ENCODE results near the gene ORMDL2.

ORMDL2 gene, protein sequence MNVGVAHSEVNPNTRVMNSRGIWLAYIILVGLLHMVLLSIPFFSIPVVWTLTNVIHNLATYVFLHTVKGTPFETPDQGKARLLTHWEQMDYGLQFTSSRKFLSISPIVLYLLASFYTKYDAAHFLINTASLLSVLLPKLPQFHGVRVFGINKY

DNA sequence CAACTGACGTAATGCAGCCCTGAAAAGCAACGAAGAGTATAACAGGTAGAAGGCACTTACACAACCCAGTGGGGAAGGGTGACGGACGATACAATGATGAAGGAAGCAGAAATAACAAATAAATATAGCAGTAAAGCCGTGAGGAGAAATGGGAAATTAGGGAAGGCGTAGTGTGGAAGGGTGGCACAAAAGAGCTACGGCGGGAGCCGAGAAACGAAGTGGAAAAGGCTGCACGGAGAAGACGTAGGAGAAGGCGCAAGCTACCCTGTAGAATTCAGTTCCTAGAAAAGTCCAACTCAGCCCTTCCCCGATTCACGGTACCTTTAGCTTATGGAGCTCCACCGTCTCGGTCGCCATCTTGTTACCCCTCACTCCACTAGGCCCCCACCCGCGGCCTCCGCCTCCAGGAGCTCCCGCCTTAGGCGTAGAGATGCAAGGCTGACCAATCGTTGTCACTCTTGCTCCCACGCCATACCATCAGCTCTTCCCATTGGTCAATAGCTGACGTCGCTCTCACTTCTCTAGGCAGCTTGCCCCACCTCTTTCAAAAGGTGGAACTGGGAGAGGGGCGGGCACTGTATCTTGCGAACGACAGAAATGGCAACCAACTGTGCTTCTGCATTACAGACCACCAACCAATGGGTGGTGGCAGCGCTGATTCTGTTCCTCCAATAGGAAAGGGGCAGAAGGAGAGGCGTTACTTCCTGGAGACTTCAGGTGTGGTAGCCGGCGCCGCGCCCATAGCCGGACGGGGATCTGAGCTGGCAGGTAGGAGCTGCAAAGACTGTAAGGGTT lies at the start of gene ORMDL2, which contains the start of gene SARNP:
Gene ORMDL2 (plus strand): TSS at position 697 of the 795 bp plus-strand sequence. CDS start 959 bp downstream, outside the sequence.
Gene SARNP (minus strand): TSS at position 380 of the 795 bp plus-strand sequence. CDS start 23 bp downstream, at position 357.
- Histone ChIP-seq H3K4me1 (peaks cover 27% of the 10 kb centered on the region), H3K9me3 (no peaks in the 10 kb centered on the region), H3K36me3 (replicated peaks) (peaks cover 47% of the 10 kb centered on the region), H3K4me3 (peak within 1 kb of the TSS; percentile 75), H3K27me3 (ENCODE audit: low read depth) (no peaks in the 10 kb centered on the region)
- in situ Hi-C loops (cut with MboI; ENCODE audit: low sequenced_read_pairs) = loop anchor here (5.0 kb wide), 1 partner anchor 110 kb away; the partner anchor contains the start of gene PYM1
- DNase-seq (ENCODE audit: low spot score in 2 of 2) = peak; percentile 98 to 100

DNA sequence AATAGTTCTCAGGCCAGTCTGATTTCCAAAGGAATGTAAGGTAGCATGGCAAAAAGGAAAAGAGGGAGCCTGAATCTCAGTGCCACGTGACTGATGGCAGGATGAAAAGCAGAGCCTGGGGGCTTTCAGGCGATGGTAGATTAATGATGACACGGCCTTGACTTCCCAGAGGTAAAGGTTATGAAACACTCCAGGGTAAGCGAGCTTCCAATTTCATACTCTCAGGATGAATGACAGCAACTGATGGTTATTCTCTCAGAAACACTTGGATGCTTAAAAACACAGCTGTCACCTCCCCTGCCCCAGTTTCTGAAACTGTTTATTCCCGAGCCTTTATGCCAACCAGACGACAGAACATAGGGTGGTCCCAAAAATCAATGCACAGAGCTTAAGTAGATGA lies 46.1 kb upstream of the ORMDL2 start:
- H3K4me3 ChIP-seq = no peak overlapping the region
- H3K27me3 ChIP-seq (ENCODE audit: low read depth) = no peaks in the 10 kb centered on the region
- H3K4me1 ChIP-seq = no peaks in the 10 kb centered on the region
- no peaks in the 10 kb centered on the region for H3K9me3 ChIP-seq
- DNase-seq (ENCODE audit: low spot score in 2 of 2) = no peak
- peaks cover 43% of the 10 kb centered on the region for H3K36me3 ChIP-seq (replicated peaks)
- in situ Hi-C loops (cut with MboI; ENCODE audit: low sequenced_read_pairs) = no loop called here

DNA sequence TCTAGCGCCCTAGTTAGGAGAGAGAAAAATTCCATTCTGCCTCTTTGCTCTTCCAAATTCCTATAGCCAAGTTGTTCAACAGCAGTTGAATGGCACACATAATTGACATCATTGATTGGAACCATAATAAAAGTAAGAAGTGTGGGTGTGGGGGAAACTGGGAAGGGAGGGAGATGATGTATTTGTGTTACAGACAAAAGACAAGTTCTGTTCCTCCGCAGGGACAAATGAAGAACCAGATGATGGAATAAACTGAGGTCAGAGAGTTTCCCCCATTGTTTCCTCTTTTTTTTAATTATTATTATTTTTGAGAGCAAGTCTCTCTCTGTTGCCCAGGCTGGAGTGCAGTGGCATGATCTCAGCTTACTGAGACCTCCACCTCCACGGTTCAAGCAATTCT lies 40.0 kb upstream of the ORMDL2 start:
- Histone ChIP-seq H3K9me3 (no peaks in the 10 kb centered on the region), H3K4me1 (no peaks in the 10 kb centered on the region), H3K4me3 (no peak overlapping the region), H3K27me3 (ENCODE audit: low read depth) (no peaks in the 10 kb centered on the region), H3K36me3 (replicated peaks) (peaks cover 60% of the 10 kb centered on the region)
- no peak for DNase-seq (ENCODE audit: low spot score in 2 of 2)
- in situ Hi-C loops (cut with MboI; ENCODE audit: low sequenced_read_pairs) = no loop called here

DNA sequence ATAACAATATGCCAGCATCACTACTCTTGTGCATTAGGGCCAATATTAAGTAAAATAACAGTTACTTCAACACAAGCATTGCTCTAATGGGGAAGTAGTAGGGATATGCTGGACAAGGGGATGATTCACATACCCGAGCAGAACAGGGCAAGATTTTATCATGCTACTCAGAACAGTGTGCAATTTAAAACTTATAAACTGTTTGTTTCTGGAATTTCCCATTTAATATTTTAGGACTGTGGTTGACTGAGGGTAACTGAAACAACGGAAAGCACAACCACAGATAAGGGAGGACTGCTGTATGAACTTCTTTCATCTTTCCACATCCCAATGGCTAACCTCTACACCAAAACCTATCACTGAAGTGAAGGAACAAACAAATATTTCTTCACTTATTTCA lies 37.2 kb upstream of the ORMDL2 start:
- Histone ChIP-seq H3K27me3 (ENCODE audit: low read depth) (no peaks in the 10 kb centered on the region), H3K4me3 (no peak overlapping the region), H3K9me3 (no peaks in the 10 kb centered on the region), H3K4me1 (no peaks in the 10 kb centered on the region), H3K36me3 (replicated peaks) (peaks cover 76% of the 10 kb centered on the region)
- in situ Hi-C loops (cut with MboI; ENCODE audit: low sequenced_read_pairs) = no loop called here
- no peak for DNase-seq (ENCODE audit: low spot score in 2 of 2)

DNA sequence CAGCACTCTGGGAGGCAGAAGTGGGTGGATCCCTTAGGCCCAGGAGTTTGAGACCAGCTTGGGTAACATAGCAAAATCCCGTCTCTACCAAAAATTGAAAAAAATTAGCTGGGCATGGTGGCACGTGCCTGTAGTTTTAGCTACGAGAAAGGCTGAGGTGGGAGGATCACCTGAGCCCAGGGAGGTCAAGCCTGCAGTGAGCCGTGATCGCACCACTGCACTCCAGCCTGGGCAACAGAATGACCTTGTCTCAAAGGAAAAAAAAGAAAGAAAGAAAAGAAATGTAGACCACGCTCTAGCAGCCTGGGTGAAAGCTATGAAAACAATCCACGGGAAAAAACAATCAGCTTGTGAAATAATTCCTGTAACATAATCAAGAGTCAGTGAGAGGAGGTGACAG lies 29.3 kb upstream of the ORMDL2 start:
- Histone ChIP-seq H3K4me1 (no peaks in the 10 kb centered on the region), H3K36me3 (replicated peaks) (peaks cover 84% of the 10 kb centered on the region), H3K27me3 (ENCODE audit: low read depth) (no peaks in the 10 kb centered on the region), H3K4me3 (no peak overlapping the region), H3K9me3 (no peaks in the 10 kb centered on the region)
- in situ Hi-C loops (cut with MboI; ENCODE audit: low sequenced_read_pairs) = no loop called here
- no peak for DNase-seq (ENCODE audit: low spot score in 2 of 2)

DNA sequence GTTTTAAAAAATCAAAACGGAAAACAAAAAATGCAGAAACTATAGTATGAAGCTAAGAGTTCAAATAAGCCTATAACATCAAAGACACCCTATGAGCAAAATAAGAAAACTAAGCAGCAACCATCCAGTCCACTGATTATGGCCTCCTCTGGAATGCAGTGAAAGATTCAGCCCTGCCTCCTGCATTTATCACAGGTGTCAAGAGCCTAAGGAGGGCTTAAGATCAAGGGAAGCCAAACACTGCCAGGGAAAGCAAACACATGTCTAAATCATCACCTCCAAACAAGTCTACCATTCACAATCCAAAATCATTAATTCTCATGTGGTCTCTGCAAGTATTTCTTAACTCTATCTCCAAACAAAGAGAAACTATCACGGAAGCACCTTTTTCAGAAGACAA lies 28.7 kb upstream of the ORMDL2 start:
- H3K27me3 ChIP-seq (ENCODE audit: low read depth) = no peaks in the 10 kb centered on the region
- no peaks in the 10 kb centered on the region for H3K9me3 ChIP-seq
- in situ Hi-C loops (cut with MboI; ENCODE audit: low sequenced_read_pairs) = no loop called here
- H3K4me3 ChIP-seq = no peak overlapping the region
- DNase-seq (ENCODE audit: low spot score in 2 of 2) = no peak
- peaks cover 84% of the 10 kb centered on the region for H3K36me3 ChIP-seq (replicated peaks)
- no peaks in the 10 kb centered on the region for H3K4me1 ChIP-seq

DNA sequence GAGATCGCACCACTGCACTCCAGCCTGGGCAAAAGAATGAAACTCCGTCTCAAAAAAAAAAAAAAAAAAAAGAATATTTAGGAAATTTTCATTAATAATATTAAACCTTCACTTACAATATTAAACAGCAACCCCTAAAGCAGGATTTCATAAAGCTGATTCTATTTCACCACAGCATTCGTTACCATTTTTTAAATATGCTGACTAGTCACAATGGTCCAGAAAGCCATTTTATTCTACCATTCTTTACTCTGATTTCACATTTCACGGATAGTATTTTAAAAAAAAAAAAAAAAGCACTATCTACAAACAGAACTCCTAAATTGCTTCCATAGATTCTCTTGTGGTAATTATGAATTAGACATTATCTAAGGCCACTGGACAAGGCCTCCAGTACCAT lies 27.9 kb upstream of the ORMDL2 start:
- H3K27me3 ChIP-seq (ENCODE audit: low read depth) = no peaks in the 10 kb centered on the region
- H3K36me3 ChIP-seq (replicated peaks) = peaks cover 83% of the 10 kb centered on the region
- no peak for DNase-seq (ENCODE audit: low spot score in 2 of 2)
- H3K9me3 ChIP-seq = no peaks in the 10 kb centered on the region
- in situ Hi-C loops (cut with MboI; ENCODE audit: low sequenced_read_pairs) = no loop called here
- H3K4me1 ChIP-seq = no peaks in the 10 kb centered on the region
- no peak overlapping the region for H3K4me3 ChIP-seq

DNA sequence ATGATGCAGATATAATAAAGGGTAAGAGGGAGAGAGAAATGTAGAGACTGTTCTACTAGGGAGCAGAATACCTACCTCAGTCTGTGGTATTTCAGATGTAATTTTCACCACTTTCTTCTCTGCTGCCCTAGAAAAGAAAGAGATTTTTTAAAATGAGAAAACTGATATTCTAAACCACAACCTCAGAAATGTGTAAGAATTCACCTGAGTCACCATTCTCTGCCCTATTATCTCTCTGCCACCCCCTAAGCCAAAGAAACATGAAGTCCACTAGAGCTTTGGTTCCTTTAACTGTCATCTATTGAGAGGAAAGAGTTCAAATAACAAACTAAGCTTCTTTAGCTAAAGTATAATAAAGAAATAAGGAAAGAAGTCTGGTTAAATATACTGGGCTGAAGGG lies 21.9 kb upstream of the ORMDL2 start:
- no peak overlapping the region for H3K4me3 ChIP-seq
- DNase-seq (ENCODE audit: low spot score in 2 of 2) = no peak
- H3K36me3 ChIP-seq (replicated peaks) = peaks cover 68% of the 10 kb centered on the region
- no peaks in the 10 kb centered on the region for H3K9me3 ChIP-seq
- in situ Hi-C loops (cut with MboI; ENCODE audit: low sequenced_read_pairs) = no loop called here
- no peaks in the 10 kb centered on the region for H3K27me3 ChIP-seq (ENCODE audit: low read depth)
- H3K4me1 ChIP-seq = no peaks in the 10 kb centered on the region

DNA sequence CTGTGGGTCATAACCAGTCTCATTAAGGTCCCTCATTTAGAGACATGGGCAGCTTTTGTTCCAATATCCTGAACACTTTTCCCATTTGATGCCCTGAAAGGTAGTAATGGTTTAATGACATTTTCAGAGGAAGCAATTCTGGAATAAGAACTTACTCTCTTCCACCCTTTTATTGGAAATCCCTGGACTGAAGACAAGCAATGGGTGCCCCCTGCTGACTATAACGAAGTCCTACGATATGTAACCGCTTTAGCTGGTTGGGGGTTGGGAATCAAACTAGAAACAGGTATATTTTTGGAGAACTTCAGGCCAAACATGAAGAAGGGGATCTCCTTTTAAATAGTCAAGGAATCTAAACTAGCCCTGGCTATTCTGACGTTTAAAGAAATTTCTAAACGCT lies 20.8 kb upstream of the ORMDL2 start:
- peak; percentile 50 to 65 for DNase-seq (ENCODE audit: low spot score in 2 of 2)
- no peaks in the 10 kb centered on the region for H3K27me3 ChIP-seq (ENCODE audit: low read depth)
- H3K4me3 ChIP-seq = no peak overlapping the region
- in situ Hi-C loops (cut with MboI; ENCODE audit: low sequenced_read_pairs) = no loop called here
- H3K9me3 ChIP-seq = no peaks in the 10 kb centered on the region
- peaks cover 69% of the 10 kb centered on the region for H3K36me3 ChIP-seq (replicated peaks)
- H3K4me1 ChIP-seq = no peaks in the 10 kb centered on the region

DNA sequence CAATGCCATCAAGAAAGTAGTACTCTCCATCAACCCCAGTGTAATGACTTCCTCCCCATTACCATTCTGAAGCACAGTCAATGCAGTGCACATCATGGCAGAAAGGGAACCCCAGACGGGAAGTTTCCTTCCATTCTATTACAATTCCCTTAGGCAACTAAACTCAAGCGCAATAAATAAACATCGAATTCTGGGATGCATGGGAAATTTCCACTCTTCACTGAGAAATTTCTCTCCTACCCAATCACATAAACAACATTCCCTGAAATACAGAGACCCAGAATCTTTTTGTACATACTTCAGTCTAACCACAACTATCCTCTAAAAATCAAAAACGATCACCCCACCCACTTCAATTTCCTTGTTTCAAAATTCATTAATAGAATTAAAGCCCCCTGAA lies 20.3 kb upstream of the ORMDL2 start:
- Histone ChIP-seq H3K9me3 (no peaks in the 10 kb centered on the region), H3K4me1 (no peaks in the 10 kb centered on the region), H3K4me3 (no peak overlapping the region), H3K36me3 (replicated peaks) (peaks cover 72% of the 10 kb centered on the region), H3K27me3 (ENCODE audit: low read depth) (no peaks in the 10 kb centered on the region)
- no peak for DNase-seq (ENCODE audit: low spot score in 2 of 2)
- in situ Hi-C loops (cut with MboI; ENCODE audit: low sequenced_read_pairs) = no loop called here

DNA sequence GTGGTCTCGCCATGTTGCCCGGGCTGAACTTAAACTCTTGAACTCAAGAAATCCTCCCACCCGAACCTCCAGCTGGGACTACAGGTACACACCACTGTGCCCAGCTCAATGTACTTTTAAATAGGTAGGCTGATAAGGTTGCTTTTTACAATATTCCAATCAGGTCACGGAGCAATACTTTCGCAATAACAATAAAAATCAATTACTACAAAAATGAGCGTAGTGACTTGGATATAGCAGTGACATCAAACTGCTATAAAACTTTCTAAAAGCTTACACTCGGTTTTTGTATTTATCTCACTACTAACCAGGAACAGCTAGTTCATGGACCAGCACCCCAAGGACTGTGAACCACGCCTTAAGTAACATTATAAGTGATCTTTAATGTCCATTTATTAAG lies 10.9 kb upstream of the ORMDL2 start:
- no peaks in the 10 kb centered on the region for H3K9me3 ChIP-seq
- peaks cover 3% of the 10 kb centered on the region for H3K4me1 ChIP-seq
- peaks cover 32% of the 10 kb centered on the region for H3K36me3 ChIP-seq (replicated peaks)
- in situ Hi-C loops (cut with MboI; ENCODE audit: low sequenced_read_pairs) = no loop called here
- H3K4me3 ChIP-seq = no peak overlapping the region
- no peak for DNase-seq (ENCODE audit: low spot score in 2 of 2)
- no peaks in the 10 kb centered on the region for H3K27me3 ChIP-seq (ENCODE audit: low read depth)

DNA sequence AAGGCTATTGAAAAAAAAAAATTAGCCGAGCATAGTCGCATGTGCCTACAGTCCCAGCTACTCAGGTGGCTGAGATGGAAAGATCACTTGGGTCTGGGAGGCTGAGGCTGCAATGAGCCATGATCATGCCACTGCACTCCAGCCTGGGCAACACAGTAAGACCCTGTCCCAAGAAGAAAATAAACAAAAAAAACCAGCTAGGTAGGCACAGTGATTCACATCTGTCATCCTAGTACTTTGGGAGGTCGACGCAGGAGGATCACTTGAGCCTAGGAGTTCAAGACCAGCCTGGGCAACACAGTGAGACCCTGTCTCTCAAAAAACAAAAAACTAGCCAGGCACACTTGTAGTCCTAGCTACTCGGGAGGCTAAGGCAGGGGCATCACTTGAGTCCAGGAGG lies 8.6 kb upstream of the ORMDL2 start:
- DNase-seq (ENCODE audit: low spot score in 2 of 2) = no peak
- H3K4me1 ChIP-seq = peaks cover 16% of the 10 kb centered on the region
- H3K4me3 ChIP-seq = no peak overlapping the region
- peaks cover 24% of the 10 kb centered on the region for H3K36me3 ChIP-seq (replicated peaks)
- H3K9me3 ChIP-seq = no peaks in the 10 kb centered on the region
- H3K27me3 ChIP-seq (ENCODE audit: low read depth) = no peaks in the 10 kb centered on the region
- in situ Hi-C loops (cut with MboI; ENCODE audit: low sequenced_read_pairs) = no loop called here

DNA sequence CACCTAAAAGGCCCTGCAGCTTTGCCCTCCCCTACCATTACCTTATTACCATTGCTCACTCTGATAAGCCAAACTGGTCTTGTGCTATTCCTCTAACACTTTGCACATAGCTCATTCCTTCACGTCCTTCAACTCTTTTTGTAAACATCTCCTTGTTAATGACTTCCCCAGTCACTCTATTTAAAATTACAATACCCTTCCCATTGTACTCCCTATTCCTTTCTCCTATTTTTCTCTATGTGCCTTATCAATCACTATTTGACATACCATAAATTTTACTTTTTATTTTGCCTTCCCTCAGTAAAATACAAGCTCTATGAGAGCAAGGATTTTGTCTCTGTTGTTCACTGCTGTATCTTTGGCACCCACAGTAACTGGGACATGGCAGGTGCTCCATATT lies 5.8 kb upstream of the ORMDL2 start:
- no peaks in the 10 kb centered on the region for H3K27me3 ChIP-seq (ENCODE audit: low read depth)
- in situ Hi-C loops (cut with MboI; ENCODE audit: low sequenced_read_pairs) = no loop called here
- peaks cover 23% of the 10 kb centered on the region for H3K36me3 ChIP-seq (replicated peaks)
- no peak overlapping the region for H3K4me3 ChIP-seq
- peaks cover 34% of the 10 kb centered on the region for H3K4me1 ChIP-seq
- H3K9me3 ChIP-seq = no peaks in the 10 kb centered on the region
- peak in 1 of 2 experiments; percentile 77 for DNase-seq (ENCODE audit: low spot score in 2 of 2)

DNA sequence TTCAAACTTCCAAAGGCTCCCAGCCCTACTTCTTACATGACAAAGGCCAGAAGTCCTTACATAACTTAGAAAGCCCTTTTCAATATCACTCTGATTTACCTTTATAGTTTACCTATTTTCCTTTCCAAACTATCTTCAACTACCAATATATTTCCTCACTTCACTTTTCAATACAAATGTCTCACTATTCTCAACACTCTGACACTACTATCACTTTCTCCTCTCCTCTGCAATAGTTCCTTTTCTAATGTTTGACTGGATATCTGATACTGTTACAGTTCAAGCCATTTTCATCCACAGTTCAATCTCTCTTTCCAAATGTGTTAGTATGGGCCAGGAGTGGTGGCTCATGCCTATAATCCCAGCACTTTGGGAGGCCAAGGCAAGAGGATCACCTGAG lies 3.6 kb upstream of the ORMDL2 start:
- Histone ChIP-seq H3K9me3 (no peaks in the 10 kb centered on the region), H3K4me3 (no peak overlapping the region), H3K36me3 (replicated peaks) (peaks cover 17% of the 10 kb centered on the region), H3K27me3 (ENCODE audit: low read depth) (no peaks in the 10 kb centered on the region), H3K4me1 (peaks cover 34% of the 10 kb centered on the region)
- in situ Hi-C loops (cut with MboI; ENCODE audit: low sequenced_read_pairs) = no loop called here
- peak in 1 of 2 experiments; percentile 39 for DNase-seq (ENCODE audit: low spot score in 2 of 2)

Data from HAP-1 (cell line).